Measurements from ENCODE around the gene SNTA1. TPM values are rescaled to one million over a fixed set of nuclear protein-coding genes. Genes with fewer than 3 reads are reported as not detected.

SNTA1 gene
- total and polyA plus RNA-seq, 9 of the 15 experiments (the other 6 are each of a cell fraction or from before 2014, with no cell fraction given): 1.2 to 40.8 (median 20.3) TPM

GRCh38 chr20:33419140-33419974, 24.2 kb downstream of the SNTA1 start (continued):
- no peak for TF ChIP-seq CBX1 (IDR thresholded peaks at IDR 0.05; ENCODE audit: low read depth)
- TF ChIP-seq MXI1 (IDR thresholded peaks at IDR 0.05; ENCODE audit: low read depth, low read length): no peak
- peak; percentile 42; the same call in 1 of the 2 replicates for TF ChIP-seq HES1 (IDR thresholded peaks at IDR 0.05; ENCODE audit: low read depth)
- no peak for TF ChIP-seq GABPB1 (CRISPR knock-in tag; IDR thresholded peaks at IDR 0.05)
- TF ChIP-seq PTBP1 (IDR thresholded peaks at IDR 0.05; ENCODE audit: low read depth, low read length): no peak
- TF ChIP-seq, protein P1, sequence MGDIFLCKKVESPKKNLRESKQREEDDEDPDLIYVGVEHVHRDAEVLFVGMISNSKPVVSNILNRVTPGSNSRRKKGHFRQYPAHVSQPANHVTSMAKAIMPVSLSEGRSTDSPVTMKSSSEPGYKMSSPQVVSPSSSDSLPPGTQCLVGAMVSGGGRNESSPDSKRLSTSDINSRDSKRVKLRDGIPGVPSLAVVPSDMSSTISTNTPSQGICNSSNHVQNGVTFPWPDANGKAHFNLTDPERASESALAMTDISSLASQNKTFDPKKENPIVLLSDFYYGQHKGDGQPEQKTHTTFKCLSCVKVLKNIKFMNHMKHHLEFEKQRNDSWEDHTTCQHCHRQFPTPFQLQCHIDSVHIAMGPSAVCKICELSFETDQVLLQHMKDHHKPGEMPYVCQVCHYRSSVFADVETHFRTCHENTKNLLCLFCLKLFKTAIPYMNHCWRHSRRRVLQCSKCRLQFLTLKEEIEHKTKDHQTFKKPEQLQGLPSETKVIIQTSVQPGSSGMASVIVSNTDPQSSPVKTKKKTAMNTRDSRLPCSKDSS (IDR thresholded peaks at IDR 0.05; ENCODE audit: low read depth, partially characterized antibody): no peak
- TF ChIP-seq, protein P2, sequence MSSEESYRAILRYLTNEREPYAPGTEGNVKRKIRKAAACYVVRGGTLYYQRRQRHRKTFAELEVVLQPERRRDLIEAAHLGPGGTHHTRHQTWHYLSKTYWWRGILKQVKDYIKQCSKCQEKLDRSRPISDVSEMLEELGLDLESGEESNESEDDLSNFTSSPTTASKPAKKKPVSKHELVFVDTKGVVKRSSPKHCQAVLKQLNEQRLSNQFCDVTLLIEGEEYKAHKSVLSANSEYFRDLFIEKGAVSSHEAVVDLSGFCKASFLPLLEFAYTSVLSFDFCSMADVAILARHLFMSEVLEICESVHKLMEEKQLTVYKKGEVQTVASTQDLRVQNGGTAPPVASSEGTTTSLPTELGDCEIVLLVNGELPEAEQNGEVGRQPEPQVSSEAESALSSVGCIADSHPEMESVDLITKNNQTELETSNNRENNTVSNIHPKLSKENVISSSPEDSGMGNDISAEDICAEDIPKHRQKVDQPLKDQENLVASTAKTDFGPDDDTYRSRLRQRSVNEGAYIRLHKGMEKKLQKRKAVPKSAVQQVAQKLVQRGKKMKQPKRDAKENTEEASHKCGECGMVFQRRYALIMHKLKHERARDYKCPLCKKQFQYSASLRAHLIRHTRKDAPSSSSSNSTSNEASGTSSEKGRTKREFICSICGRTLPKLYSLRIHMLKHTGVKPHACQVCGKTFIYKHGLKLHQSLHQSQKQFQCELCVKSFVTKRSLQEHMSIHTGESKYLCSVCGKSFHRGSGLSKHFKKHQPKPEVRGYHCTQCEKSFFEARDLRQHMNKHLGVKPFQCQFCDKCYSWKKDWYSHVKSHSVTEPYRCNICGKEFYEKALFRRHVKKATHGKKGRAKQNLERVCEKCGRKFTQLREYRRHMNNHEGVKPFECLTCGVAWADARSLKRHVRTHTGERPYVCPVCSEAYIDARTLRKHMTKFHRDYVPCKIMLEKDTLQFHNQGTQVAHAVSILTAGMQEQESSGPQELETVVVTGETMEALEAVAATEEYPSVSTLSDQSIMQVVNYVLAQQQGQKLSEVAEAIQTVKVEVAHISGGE (CRISPR knock-in tag; IDR thresholded peaks at IDR 0.05): peak in 1 of 3 experiments; percentile 77; a peak in 2 of 6 replicates
- TF ChIP-seq ZFP1 (CRISPR knock-in tag; IDR thresholded peaks at IDR 0.05): no peak
- no peak for TF ChIP-seq TBP (optimal IDR thresholded peaks at IDR 0.05; ENCODE audit: low read depth, low read length)
- TF ChIP-seq, protein P3, sequence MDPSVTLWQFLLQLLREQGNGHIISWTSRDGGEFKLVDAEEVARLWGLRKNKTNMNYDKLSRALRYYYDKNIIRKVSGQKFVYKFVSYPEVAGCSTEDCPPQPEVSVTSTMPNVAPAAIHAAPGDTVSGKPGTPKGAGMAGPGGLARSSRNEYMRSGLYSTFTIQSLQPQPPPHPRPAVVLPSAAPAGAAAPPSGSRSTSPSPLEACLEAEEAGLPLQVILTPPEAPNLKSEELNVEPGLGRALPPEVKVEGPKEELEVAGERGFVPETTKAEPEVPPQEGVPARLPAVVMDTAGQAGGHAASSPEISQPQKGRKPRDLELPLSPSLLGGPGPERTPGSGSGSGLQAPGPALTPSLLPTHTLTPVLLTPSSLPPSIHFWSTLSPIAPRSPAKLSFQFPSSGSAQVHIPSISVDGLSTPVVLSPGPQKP (CRISPR knock-in tag; IDR thresholded peaks at IDR 0.05): no peak
- TF ChIP-seq CHD1 (IDR thresholded peaks at IDR 0.05; ENCODE audit: low read length): no peak
- TF ChIP-seq CTBP1 (IDR thresholded peaks at IDR 0.05; ENCODE audit: borderline replicate concordance): peak; percentile 87
- no peak for TF ChIP-seq SP2 (IDR thresholded peaks at IDR 0.05; ENCODE audit: extremely low read depth, low read depth, low read length, poor library complexity, severe bottlenecking)
- TF ChIP-seq, protein P4, sequence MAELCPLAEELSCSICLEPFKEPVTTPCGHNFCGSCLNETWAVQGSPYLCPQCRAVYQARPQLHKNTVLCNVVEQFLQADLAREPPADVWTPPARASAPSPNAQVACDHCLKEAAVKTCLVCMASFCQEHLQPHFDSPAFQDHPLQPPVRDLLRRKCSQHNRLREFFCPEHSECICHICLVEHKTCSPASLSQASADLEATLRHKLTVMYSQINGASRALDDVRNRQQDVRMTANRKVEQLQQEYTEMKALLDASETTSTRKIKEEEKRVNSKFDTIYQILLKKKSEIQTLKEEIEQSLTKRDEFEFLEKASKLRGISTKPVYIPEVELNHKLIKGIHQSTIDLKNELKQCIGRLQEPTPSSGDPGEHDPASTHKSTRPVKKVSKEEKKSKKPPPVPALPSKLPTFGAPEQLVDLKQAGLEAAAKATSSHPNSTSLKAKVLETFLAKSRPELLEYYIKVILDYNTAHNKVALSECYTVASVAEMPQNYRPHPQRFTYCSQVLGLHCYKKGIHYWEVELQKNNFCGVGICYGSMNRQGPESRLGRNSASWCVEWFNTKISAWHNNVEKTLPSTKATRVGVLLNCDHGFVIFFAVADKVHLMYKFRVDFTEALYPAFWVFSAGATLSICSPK (IDR thresholded peaks at IDR 0.05; ENCODE audit: borderline replicate concordance): no peak
- TF ChIP-seq KLF6 (CRISPR knock-in tag; IDR thresholded peaks at IDR 0.05; ENCODE audit: borderline replicate concordance): no peak
- TF ChIP-seq NR2F6 (CRISPR knock-in tag; IDR thresholded peaks at IDR 0.05): no peak
- no peak for TF ChIP-seq ZNF408 (CRISPR knock-in tag; IDR thresholded peaks at IDR 0.05; ENCODE audit: low read depth)
- TF ChIP-seq POLR2AphosphoS2 (IDR thresholded peaks at IDR 0.05; ENCODE audit: low read length): no peak
- TF ChIP-seq NCOA1 (IDR thresholded peaks at IDR 0.05; ENCODE audit: low read depth): peak; percentile 31; the same call in 1 of the 2 replicates
